Measurements from ENCODE around the gene TNP2.
A peak's percentile ranks its signal among the peaks of the same experiment; 100 is the strongest.

The TNP2 gene

DNA sequence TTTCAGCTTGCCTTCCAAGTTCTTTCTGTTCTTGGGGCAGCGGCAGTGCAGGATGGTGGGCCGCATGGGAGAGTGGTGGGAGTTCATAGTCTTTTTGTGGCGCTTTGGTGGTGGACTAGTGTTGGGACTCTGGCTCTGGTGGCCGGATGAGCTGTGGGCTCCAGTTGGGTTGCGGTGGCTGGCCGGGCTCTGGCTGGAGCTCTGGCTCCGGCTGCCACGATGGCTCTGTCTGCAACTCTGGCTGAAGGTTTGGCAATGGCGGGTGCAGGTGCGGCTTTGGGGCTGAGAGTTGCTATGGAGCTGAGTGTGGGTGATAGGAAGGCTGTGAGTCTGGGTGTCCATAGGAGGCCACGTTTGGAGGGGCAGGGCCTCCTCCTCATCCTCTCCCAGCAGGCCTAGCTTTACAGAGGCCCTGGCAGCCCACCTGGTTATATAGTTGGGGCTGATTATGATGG, at the start of gene TNP2:
Gene TNP2 (minus strand): TSS at position 405 of the 455 bp plus-strand sequence. CDS start 63 bp downstream, at position 342.
- no peak for DNase-seq

DNA sequence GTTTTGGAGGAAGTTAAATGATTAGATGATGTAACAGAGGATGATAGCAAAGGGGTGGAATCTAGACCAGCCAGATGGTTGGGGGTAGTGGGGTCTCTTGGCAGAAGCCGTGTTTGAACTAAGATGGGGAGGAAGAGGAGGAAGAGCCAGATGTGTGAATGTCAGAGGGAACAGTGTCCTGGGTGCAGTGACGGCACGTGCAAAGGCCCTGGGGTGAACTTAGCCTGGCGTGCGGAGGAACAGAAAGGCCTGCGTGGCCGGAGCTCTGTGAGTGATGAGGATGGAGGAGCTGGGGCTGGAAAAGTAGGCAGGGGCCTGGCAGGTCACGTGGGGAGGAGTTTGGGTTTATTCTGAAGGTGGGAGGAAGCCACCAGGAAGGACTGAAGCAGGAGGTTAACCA, 49.7 kb upstream of the TNP2 start:
- no peak for DNase-seq

DNA sequence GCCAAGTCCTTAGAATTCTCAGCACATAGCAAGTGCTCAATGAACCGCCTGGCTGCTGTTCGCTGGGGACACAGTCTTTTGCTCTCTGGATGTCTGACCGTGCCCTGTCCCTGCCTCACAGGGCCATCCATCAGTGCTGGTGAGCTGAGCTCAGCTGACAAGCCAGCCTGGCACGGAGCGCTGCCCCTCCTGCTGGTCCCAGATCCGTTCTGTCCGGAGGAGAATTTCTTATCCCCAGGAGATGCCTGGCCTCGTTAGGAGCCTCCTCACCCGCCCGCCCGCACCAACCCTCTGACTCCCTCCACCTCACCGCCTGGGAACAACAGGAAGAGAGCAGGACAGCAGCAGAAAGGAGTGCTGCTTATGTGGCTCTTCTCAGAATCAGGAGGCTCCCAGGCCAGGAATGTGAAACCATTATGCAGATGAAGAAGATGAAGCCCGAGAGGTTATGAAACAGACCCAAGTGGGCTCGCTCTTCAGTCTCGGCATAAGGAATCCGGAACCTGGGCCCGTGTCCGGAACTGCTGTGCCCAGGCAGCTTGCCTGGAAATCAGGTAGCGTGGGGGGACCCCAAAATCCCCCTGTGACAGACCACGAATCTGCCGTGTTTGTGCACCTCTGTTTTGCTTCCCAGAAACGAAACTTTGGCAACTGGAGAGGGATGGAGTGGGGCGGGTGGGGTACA, 47.3 kb upstream of the TNP2 start:
- no peak for DNase-seq

DNA sequence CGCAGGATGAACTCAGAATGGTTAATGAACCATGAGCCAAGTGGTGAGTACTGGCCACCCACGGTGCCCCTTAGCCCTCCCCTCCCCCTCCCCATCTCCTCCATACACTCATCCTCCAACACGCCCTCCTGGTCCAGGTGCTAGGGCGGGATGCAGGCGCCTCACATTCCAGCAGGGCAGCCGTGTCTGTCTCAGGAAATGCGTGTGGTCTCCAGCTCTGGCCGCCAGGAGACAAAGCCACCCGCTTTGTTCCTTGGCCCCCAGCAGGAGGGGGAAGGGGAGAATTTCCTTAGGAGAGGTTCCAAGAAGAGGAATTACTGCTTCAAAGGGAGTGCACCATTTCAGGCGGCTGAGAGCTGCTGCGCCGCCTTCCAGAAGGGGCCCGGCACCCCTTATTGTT, 46.4 kb upstream of the TNP2 start:
- DNase-seq = no peak

DNA sequence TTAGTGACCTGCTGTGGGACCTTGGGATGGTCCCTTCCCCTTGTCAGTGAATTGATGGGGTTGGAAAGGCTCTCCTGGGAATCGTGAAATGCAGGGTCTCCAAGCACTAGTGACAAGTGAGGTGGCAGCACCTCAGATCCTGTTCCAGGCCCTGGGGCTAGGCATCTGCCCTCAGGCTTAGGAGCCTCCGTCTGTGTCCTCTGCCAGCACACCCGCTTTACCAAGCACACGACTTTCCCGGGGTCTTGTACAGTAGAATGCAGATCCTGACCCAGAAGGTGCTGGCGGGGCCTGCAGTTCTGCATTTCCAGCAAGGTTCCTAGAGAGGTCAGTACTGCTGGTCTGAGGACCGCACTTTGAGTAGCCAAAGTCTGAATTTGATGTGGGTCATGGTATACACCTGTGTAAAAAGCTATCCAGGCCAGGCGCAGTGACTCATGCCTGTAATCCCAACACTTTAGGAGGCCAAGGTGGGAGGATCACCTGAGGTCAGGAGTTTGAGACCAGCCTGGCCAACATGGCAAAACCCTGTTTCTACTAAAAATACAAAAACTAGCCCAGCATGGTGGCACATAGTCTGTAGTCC, 45.3 kb upstream of the TNP2 start:
- no peak for DNase-seq

DNA sequence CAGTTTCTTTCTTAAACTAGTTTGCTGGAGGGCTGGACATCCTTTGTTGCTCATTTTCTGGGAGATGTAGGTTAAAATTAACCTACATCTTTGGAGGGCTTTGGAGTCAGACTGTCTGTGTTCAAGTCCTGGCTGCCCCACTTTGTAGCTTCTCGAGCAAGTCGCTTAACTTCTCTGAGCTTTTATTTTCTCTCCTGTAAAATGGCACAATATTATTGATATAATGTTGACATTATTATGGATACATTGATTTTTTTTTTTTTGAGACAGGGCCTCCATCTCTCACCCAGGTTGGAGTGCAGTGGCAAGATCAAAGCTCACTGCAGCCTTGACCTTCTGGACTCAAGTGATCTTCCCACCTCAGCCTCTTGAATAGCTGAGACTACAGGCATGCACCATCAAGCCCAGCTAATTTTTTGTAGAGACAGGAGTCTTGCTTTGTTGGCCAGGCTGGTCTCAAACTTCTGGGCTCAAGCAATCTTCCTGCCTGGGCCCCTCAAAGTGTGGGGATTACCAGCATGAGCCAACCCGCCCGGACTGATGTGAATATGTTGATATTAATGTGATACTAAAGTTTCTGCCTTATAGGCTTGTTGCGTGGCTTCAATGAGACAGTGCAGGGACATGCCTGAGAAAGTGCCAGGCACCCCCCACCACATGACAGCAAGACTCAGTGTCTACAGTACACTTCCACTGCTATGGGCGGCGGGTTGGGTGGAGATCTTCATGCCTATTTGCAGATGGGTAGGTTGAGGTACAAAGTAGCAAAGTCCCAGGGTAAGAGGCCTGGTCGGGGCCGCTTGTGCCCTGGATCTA, 44.6 kb upstream of the TNP2 start:
- no peak for DNase-seq

DNA sequence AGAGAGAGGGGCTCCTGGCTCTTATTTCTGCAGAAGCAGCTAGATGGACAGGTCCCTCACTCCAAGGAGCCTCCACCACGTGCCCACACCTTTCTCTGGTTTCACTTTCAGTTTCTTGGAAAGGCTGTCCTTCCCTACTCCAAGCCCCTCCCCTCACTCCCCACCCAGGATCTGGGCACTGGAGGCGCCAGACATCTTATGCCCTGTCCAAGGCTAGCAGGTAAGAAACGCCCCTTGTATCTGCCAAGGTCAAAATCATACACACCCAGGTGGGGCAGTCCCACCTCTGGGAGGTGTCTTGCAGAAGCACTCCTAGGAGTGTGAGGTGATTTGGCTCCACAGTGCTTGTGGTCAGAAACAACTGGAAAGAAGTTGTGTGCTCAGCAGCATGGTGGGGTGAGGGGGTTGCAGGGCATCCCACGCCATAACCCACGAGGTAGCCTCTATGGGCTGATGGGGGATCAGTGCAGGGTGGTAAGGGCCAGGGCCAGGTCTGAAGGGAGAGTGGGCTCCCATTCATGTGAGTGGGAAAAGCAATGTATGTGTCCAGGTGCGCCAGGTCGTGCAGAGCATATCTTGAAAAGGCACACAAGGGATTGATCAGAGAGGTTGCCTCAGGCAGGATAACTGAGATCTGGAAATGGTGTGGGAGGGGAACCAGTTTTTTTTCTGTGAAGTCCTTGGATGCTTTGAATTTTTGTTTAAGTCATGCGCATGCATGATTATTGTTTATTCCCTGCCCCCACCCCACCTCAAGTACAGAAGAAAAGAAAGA, 43.8 kb upstream of the TNP2 start:
- DNase-seq = peak; percentile 26 to 51

DNA sequence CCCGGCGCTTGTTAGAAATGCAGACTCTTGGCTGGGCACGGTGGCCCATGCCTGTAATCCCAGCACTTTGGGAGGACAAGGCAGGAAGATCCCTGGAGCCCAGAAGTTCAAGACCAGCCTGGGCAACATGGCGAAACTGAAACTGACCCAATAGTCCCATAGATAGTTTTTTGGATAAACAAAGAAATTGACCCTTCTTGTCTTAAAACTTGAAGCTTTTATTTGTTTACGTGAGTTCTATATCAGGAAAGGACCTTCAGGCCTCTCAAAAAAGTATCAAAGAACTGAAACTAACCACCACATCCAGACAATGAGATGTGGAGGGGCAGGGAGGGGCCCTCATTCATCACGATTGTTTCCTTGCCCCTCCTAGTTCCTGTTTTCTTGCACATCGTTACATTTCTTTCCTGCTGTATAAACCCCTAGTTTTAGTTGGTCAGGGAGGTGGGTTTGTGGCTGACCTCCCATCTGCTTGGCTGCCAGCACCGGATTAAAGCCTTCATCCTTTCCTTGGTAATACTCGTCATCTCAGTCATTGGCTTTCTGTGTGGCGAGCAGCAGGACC, 42.0 kb upstream of the TNP2 start:
- peak; percentile 64 to 76 for DNase-seq

DNA sequence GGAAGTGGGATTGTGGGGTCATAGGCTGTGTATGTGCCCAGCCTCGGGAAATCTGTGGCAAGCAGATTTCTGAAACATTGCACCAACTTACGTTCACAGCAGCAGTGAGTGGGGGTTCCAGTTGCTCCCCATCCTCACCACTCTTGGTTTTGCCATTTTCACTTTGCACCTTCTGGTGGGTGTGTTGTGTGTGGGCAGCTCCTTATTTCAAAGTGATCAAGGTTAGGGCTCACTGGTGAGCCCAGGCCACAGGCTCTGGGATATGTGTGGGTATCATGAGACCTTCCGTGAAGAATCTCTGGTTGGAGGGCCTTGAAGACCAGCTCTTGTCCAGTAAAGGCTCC, 41.5 kb upstream of the TNP2 start:
- DNase-seq = no peak

DNA sequence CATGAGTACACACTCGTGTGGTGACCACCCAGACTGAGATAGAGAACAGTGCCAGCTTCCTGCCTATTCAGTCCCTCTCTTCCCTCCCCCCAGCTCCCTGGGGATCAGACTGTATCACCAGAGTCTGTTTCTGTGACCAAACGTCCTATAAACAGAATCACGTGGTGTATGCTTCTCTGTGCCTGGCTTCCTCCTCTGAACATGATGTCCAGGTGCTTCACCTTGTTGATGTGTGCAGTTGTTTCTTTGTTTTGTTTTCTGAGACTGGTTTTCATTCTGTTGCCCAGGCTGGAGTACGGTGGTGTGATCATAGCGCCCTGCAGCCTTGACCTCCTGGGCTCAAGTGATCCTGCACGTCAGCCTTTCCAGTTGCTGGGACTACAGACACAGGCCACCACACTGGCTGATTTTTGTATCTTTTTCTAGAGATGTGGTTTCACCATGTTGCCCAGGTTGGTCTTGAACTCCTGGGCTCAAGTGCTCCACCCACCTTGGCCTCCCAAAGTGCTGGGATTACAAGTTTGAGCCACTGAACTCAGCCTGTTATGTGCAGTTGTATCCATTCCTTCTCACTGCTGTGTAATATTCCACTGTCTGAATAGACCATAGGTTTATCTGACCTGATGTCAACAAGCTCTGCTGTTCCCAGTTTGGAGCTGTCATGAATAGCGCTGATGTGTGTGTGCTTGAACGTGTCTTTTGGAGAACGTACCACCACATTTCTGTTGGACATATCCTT, 40.9 kb upstream of the TNP2 start:
- DNase-seq = peak in 1 of 2 donors; percentile 70

DNA sequence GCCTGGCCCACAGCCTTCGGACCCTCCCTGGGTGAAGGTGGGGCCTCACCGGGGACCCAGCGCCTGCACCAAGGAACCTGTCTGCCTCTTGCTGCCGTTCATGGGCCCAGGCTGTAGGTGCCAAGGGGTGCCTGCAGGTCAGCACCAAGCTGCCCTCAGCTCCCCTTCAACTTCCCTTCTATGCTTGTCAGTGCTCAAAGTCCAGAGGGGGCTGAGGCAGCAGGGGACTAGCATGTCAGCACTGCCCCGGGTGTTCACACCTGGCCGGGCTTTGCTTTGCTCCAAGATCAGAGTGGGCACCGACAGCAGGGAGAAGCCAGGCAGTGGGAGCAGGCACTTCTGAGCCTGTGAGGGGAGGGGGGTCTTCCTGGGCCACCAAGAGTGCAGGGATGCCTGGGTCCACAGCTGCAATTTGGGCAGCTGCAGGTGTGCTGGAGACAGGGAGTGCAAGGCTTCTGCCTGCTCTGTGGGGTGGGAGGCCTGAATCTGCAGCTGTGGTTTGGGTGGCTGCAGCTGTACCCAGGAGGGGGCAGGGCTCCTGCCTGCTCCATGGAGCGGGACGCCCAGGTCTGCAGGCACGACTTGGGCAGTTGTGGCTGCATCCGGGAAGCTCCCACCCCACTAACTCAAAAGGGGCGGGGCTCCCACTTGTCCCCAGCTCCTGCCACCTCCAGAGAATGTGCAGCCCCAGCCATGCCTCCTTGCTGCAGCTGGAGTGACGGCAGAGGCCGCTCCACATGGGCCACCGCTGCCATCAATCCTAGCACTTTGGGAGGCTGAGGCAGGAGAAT, 39.6 kb upstream of the TNP2 start:
- DNase-seq = peak in 1 of 2 donors; percentile 56

DNA sequence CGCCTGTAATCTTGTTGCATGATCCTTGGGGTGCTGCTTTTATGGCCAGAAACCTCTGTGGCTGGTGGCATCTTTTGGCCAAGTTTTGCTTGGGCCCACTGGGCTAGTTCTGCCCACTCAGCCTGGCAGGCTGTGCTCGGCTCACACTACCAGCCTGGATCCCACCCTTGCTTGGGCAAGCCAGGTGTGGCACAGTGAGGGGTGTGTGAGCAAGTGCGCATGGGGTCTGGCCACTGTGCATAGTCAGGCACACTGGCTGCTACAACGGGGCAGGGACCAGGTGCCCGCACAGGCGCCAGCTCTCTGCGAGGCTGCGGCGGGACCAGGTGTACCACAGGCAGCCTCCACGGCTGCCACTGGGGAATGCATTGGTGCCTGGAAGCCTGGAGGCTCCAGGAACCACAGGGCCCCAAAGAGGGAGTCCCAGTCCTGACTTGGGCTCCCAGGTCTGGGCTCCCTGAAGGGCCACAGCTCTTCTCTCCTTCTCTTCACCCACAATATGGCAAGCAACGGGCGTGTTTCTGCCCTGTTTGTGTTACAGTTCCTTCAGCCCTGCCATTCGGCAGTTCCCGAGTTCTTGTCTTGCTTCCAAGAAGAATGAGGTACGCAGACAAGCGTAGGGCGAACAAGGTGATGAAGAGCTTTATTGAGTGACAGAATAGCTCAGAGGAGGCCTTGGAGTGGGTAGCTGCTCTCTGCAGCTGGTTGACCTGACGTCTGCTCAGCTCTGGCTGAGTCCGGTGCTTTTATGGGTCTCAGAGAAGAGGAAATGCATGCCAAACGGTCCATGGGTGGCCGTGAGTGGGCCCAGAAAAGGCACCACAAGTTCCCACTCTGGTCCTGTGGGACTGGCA, 38.7 kb upstream of the TNP2 start:
- DNase-seq = no peak

DNA sequence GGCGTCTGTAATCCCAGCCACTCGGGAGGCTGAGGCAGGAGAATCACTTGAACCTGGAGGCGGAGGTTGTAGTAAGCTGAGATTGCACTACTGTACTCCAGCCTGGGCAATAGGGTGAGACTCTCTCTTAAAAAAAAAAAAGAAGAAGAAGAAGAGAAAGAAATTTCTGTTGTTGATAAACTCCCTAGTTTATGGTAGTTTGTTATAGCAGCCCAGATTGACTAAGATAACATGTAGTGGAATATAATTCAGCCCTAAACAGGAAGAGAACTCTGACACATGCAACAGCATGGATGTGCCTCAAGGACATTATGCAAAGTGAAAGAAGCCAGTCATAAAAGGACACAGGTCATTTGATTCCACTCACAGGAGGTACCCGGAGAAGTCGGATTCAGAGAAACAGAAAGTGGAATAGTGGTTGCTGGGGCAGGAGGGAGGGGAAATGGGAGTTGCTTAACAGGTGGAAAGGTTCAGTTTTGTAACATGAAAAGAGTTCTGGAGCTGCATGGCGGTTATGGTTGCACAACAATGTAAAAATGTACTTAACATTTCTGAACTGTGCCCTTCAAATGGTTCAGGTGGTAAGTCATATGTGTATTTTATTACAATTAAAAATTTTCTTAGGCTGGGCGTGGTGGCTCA, 38.0 kb upstream of the TNP2 start:
- DNase-seq = peak in 1 of 2 donors; percentile 25

DNA sequence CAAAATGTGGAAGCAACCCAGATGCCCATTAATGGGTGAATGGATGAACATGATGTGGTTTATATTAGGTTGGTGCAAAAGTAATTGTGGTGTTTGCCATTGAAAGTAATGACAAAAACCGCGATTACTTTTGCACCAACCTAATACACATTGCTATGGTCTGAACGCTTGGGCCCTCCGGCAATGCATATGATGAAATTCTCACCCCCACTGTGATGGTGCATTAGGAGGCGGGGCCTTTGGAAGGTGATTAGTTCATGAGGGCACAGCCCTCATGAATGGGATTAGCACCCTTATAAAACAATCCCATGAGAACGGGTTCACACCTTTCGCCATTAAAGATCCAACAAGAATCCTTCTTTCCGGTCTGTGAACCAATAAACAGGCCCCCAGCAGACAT, 37.3 kb upstream of the TNP2 start:
- DNase-seq = no peak

DNA sequence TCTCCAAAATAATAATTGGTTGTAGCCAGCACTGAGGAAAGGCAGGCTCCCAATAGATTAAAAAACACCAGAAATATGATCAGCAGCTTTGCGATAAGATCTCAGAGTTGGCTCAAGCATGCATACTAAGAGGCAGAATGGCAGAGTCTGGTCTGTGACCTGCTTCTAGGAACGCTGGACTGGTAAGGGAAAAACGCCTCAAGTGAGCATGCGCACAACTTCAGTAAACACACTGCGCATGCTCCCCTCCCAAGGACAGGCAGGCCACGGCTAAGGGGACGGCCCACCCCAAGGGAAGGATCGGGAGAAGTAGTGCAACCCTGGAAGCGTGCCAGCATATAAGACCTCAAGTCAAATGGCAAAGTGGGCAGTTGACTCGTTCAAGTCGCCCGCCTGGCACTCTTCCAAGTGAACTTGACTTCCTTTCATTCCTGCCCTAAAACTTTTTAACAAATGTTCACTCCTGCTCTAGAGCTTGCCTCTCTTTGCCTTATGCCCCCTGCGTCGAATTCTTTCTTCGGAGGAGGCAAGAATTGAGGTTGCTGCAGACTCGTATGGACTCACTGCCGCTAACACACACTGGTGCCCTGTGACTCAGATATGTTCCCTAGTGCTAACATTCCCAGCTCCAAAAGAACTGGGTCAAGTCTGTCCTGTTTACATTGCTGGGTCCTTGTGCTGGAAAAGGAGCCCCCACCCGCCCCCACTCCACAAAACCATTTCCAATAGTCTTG, 34.4 kb upstream of the TNP2 start:
- DNase-seq = no peak

DNA sequence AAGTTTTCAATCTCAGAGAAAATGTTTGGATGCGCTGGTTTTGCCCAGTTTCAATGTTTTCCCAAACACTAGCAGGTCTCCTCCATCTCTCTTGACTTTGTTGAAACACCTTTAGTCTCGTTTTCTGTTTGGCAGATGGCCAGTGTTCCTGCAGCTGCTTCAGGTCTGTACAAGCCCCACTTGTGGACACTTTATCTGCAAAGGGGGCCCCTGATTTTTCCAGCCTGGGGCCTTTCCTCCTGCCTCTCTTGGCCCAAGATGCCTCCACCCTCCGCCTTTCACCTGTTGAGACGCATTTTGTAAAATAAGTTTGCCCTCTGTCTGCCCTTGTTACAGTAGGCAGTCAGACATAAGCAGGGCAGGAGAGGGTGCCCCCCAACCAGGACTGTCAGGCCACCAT, 33.9 kb upstream of the TNP2 start:
- no peak for DNase-seq

DNA sequence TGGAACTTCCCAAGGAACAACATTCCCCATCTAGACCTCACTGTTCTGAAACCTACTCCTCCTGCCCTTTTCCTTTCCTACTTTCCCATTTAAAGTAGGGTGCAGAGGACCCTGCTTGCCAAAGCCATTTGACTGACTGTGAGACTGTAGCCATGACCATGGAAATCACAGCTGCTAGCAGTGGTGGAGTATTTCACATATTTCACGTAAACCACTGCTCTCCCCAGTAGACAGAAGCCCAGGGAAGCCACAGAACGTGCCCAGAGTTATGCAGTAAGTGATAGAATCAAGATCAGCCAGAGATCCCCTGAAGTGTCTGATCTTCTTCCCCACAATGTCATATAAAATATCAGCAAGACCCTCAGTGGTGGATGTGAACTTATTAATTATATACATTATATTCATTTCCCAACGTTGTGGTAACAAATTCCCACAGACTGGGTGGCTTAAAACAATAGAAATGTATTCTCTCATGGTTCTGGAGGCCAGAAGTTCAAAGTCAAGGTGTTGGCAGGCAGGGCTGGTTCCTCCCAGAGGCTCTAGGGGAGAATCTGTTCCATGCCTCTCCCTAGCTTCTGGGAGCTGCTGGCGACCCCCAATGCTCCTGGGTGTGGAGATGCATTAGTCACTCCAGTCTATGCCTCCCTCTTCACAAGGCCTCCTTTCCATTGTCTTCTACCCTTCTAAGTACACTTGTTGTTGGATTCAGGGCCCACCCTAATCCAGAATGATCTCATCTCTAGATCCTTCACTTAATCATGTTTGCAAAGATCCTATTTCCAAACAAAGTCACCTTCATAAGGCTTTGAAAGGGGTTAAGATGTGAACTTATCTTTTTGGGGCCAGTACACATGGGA, 32.7 kb upstream of the TNP2 start:
- DNase-seq = no peak

DNA sequence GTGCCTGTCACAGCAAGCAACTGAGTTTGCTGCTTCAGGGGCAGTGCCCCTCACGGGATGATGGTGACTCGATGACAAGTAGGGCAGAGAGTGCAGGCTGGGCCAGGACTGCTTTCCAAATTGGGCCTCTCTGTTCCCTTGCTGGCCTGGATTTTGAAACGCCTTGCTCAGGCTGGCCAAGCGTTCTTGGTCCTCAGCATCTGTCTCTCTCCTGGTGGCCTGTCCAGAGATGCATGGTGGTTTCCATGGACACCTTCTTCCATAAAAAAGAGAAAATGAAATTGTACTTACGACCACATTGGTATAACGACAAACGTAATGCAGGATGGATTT, 31.4 kb upstream of the TNP2 start:
- DNase-seq = no peak
